Activated CD4-positive, alpha-beta T cell treated with anti-CD3 and anti-CD28 coated beads for 36 hours (primary cell): ENCODE data around the gene ST8SIA4. TPM values are rescaled to one million over a fixed set of nuclear protein-coding genes. Genes with fewer than 3 reads are reported as not detected.
A peak's percentile ranks its signal among the peaks of the same experiment; 100 is the strongest.

Experiments used
- ATAC-seq: fragments of 200-7000 bp; cut with Tn5 transposase; one replicate; pipeline ENCODE4 v1.10.0; 2021; ENCODE audit warnings: mild to moderate bottlenecking, moderate library complexity
- CTCF ChIA-PET: fragments of 350-600 bp; sonication (Branson Sonifier 250); formaldehyde crosslinking; loops from one replicate; lab custom pipeline; 2021; ENCODE audit warnings: antibody characterized with exemption; lab: Charles Lee
- POLR2A ChIA-PET: fragments of 350-600 bp; sonication (Branson Sonifier 250); formaldehyde crosslinking; loops from one replicate; lab custom pipeline; 2021; ENCODE audit warnings: antibody characterized with exemption, inconsistent platforms; lab: Charles Lee
- DNase-seq: peaks from one replicate; pipeline ENCODE4 v3.0.0-alpha.2; 2020
- H3K27ac Mint-ChIP-seq: one replicate; pipeline ENCODE4 v1.8.0; 2021; ENCODE audit warnings: mixed read lengths
- H3K27me3 Mint-ChIP-seq: one replicate; pipeline ENCODE4 v1.8.0; 2021; ENCODE audit warnings: mixed read lengths
- H3K36me3 Mint-ChIP-seq: one replicate; pipeline ENCODE4 v1.8.0; 2021; ENCODE audit warnings: low read depth, mixed read lengths
- H3K4me1 Mint-ChIP-seq: one replicate; pipeline ENCODE4 v1.8.0; 2021; ENCODE audit warnings: mixed read lengths
- H3K4me3 Mint-ChIP-seq: one replicate; pipeline ENCODE4 v1.8.0; 2021; ENCODE audit warnings: mild to moderate bottlenecking, moderate library complexity, mixed read lengths
- H3K9me3 Mint-ChIP-seq: one replicate; pipeline ENCODE4 v1.8.0; 2021; ENCODE audit warnings: low read depth, mixed read lengths
- intact Hi-C, 2 experiments: fragments of 100-400 bp; cut with DNase I in 1 of 2; cut with micrococcal nuclease in 1 of 2; formaldehyde crosslinking; loops; one replicate each; pipeline versions ENCODE4 v1.14.2 to v1.15.1; 2022 to 2024; cut with DNase I, micrococcal nuclease
- total RNA-seq, 2 experiments: library from RNA; stranded (reverse); gene quantifications; one replicate each; pipeline ENCODE4 v1.2.3, GENCODE V29; 2021

The ST8SIA4 gene
- total RNA-seq, 2 experiments from 2014 or later = 31.7 to 32.0 TPM

- peaks cover 10% of the 10 kb centered on the region for H3K9me3 Mint-ChIP-seq
- POLR2A ChIA-PET = interaction anchor here (1.0 kb wide), 1 partner anchor 98 kb away, joined by 5 read pairs; no protein-coding TSS in a partner anchor
- DNase-seq (peak; percentile 22), ATAC-seq (peak; percentile 36)
- no peaks in the 10 kb centered on the region for H3K27me3 Mint-ChIP-seq
- H3K4me1 Mint-ChIP-seq = peaks cover 2% of the 10 kb centered on the region
- CTCF ChIA-PET = interaction anchor here (0.6 to 1.0 kb wide), 2 partner anchors 99 to 101 kb away, joined by 3 read pairs; partner anchors contain the start of gene ST8SIA4
- H3K36me3 Mint-ChIP-seq = peaks cover 8% of the 10 kb centered on the region
- intact Hi-C loops = no loop called here
- peak overlapping the region; percentile 2 for H3K27ac Mint-ChIP-seq
- no peak overlapping the region for H3K4me3 Mint-ChIP-seq
These were observed 100.9 kb downstream of the ST8SIA4 start for GRCh38 chr5:100802208-100802607.

GRCh38 chr5:100800562-100800961, 102.5 kb downstream of the ST8SIA4 start:
- ChIA-PET CTCF (interaction anchor here (1.2 kb wide), 1 partner anchor 26 kb away, joined by 3 read pairs; no protein-coding TSS in a partner anchor), POLR2A (no interaction called here)
- Mint-ChIP-seq H3K4me3 (no peak overlapping the region), H3K9me3 (peaks cover 10% of the 10 kb centered on the region), H3K36me3 (peaks cover 8% of the 10 kb centered on the region), H3K4me1 (peaks cover 2% of the 10 kb centered on the region), H3K27ac (no peak overlapping the region), H3K27me3 (no peaks in the 10 kb centered on the region)
- intact Hi-C loops = no loop called here
- DNase-seq (no peak), ATAC-seq (no peak)

GRCh38 chr5:100799166-100799565, 103.9 kb downstream of the ST8SIA4 start:
- CTCF ChIA-PET = interaction anchor here (0.6 kb wide), 2 partner anchors 10 to 26 kb away, joined by 3 read pairs; no protein-coding TSS in a partner anchor
- DNase-seq (no peak), ATAC-seq (no peak)
- no peaks in the 10 kb centered on the region for H3K27me3 Mint-ChIP-seq
- intact Hi-C loops = no loop called here
- no peak overlapping the region for H3K4me3 Mint-ChIP-seq
- H3K9me3 Mint-ChIP-seq = peaks cover 13% of the 10 kb centered on the region
- H3K36me3 Mint-ChIP-seq = peaks cover 8% of the 10 kb centered on the region
- H3K27ac Mint-ChIP-seq = no peak overlapping the region
- POLR2A ChIA-PET = no interaction called here
- peaks cover 2% of the 10 kb centered on the region for H3K4me1 Mint-ChIP-seq

- H3K27me3 Mint-ChIP-seq = no peaks in the 10 kb centered on the region
- intact Hi-C loops = no loop called here
- peaks cover 8% of the 10 kb centered on the region for H3K36me3 Mint-ChIP-seq
- H3K4me3 Mint-ChIP-seq = no peak overlapping the region
- peaks cover 2% of the 10 kb centered on the region for H3K4me1 Mint-ChIP-seq
- peak; percentile 36 for ATAC-seq
- ChIA-PET CTCF (interaction anchor here (0.7 kb wide), 1 partner anchor 23 kb away, joined by 4 read pairs; no protein-coding TSS in a partner anchor), POLR2A (interaction anchor here (0.7 kb wide), 1 partner anchor 433 kb away, joined by 4 read pairs; no protein-coding TSS in a partner anchor)
- peaks cover 13% of the 10 kb centered on the region for H3K9me3 Mint-ChIP-seq
- no peak for DNase-seq
- no peak overlapping the region for H3K27ac Mint-ChIP-seq
These were observed 105.2 kb downstream of the ST8SIA4 start for GRCh38 chr5:100797861-100798260.

- ATAC-seq (no peak), DNase-seq (no peak)
- Mint-ChIP-seq H3K4me3 (no peak overlapping the region), H3K9me3 (peaks cover 7% of the 10 kb centered on the region), H3K4me1 (no peaks in the 10 kb centered on the region), H3K27ac (no peak overlapping the region), H3K36me3 (peaks cover 2% of the 10 kb centered on the region), H3K27me3 (no peaks in the 10 kb centered on the region)
- intact Hi-C loops = no loop called here
- ChIA-PET POLR2A (interaction anchor here (0.7 kb wide), 1 partner anchor 434 kb away, joined by 4 read pairs; no protein-coding TSS in a partner anchor), CTCF (no interaction called here)
These were observed 106.2 kb downstream of the ST8SIA4 start for GRCh38 chr5:100796851-100797250.

GRCh38 chr5:100794844-100795243, 108.2 kb downstream of the ST8SIA4 start:
- Mint-ChIP-seq H3K4me1 (peaks cover 7% of the 10 kb centered on the region), H3K36me3 (no peaks in the 10 kb centered on the region), H3K27me3 (no peaks in the 10 kb centered on the region), H3K4me3 (no peak overlapping the region), H3K9me3 (peaks cover 3% of the 10 kb centered on the region), H3K27ac (no peak overlapping the region)
- CTCF ChIA-PET = no interaction called here
- POLR2A ChIA-PET = no interaction called here
- ATAC-seq = no peak
- intact Hi-C loops = no loop called here
- DNase-seq = no peak

GRCh38 chr5:100794218-100794617, 108.9 kb downstream of the ST8SIA4 start:
- Mint-ChIP-seq H3K4me1 (peaks cover 12% of the 10 kb centered on the region), H3K27ac (no peak overlapping the region), H3K9me3 (peaks cover 3% of the 10 kb centered on the region), H3K4me3 (no peak overlapping the region), H3K36me3 (no peaks in the 10 kb centered on the region), H3K27me3 (no peaks in the 10 kb centered on the region)
- ChIA-PET CTCF (interaction anchor here (0.8 kb wide), 1 partner anchor 84 kb away, joined by 3 read pairs; no protein-coding TSS in a partner anchor), POLR2A (no interaction called here)
- no peak for DNase-seq
- intact Hi-C loops = no loop called here
- ATAC-seq = no peak

GRCh38 chr5:100792781-100793180, 110.3 kb downstream of the ST8SIA4 start:
- intact Hi-C loops = no loop called here
- POLR2A ChIA-PET = no interaction called here
- CTCF ChIA-PET = interaction anchor here (0.7 kb wide), 1 partner anchor 794 kb away, joined by 3 read pairs; no protein-coding TSS in a partner anchor
- Mint-ChIP-seq H3K27me3 (no peaks in the 10 kb centered on the region), H3K4me3 (no peak overlapping the region), H3K27ac (no peak overlapping the region), H3K9me3 (peaks cover 3% of the 10 kb centered on the region), H3K4me1 (peaks cover 12% of the 10 kb centered on the region), H3K36me3 (no peaks in the 10 kb centered on the region)
- ATAC-seq (no peak), DNase-seq (no peak)

GRCh38 chr5:100791391-100791790, 111.7 kb downstream of the ST8SIA4 start:
- H3K27me3 Mint-ChIP-seq = no peaks in the 10 kb centered on the region
- H3K27ac Mint-ChIP-seq = no peak overlapping the region
- peaks cover 12% of the 10 kb centered on the region for H3K4me1 Mint-ChIP-seq
- ChIA-PET CTCF (interaction anchor here (1.0 to 1.2 kb wide), 2 partner anchors 17 to 598 kb away, joined by 3 to 4 read pairs; no protein-coding TSS in a partner anchor), POLR2A (no interaction called here)
- peaks cover 3% of the 10 kb centered on the region for H3K9me3 Mint-ChIP-seq
- DNase-seq (no peak), ATAC-seq (no peak)
- intact Hi-C loops = no loop called here
- no peaks in the 10 kb centered on the region for H3K36me3 Mint-ChIP-seq
- no peak overlapping the region for H3K4me3 Mint-ChIP-seq

- no peaks in the 10 kb centered on the region for H3K27me3 Mint-ChIP-seq
- ChIA-PET POLR2A (no interaction called here), CTCF (interaction anchor here (1.0 to 1.2 kb wide), 2 partner anchors 17 to 599 kb away, joined by 3 to 4 read pairs; no protein-coding TSS in a partner anchor)
- intact Hi-C loops = no loop called here
- no peak overlapping the region for H3K4me3 Mint-ChIP-seq
- no peaks in the 10 kb centered on the region for H3K36me3 Mint-ChIP-seq
- H3K4me1 Mint-ChIP-seq = peaks cover 12% of the 10 kb centered on the region
- ATAC-seq (no peak), DNase-seq (no peak)
- peaks cover 3% of the 10 kb centered on the region for H3K9me3 Mint-ChIP-seq
- no peak overlapping the region for H3K27ac Mint-ChIP-seq
These were observed 112.1 kb downstream of the ST8SIA4 start for GRCh38 chr5:100790951-100791350.

GRCh38 chr5:100790170-100790665, 112.9 kb downstream of the ST8SIA4 start:
- no peak overlapping the region for H3K4me3 Mint-ChIP-seq
- no peak for ATAC-seq
- POLR2A ChIA-PET = no interaction called here

GRCh38 chr5:100789694-100790093, 113.4 kb downstream of the ST8SIA4 start:
- Mint-ChIP-seq H3K27ac (no peak overlapping the region), H3K4me3 (no peak overlapping the region)
- peak; percentile 14 for DNase-seq

More at GRCh38 chr5:100790170-100790665, 112.9 kb downstream of the ST8SIA4 start:
- CTCF ChIA-PET = interaction anchor here (0.7 to 2.6 kb wide), 3 partner anchors 10 to 16 kb away, joined by 3 to 9 read pairs (median 4); no protein-coding TSS in a partner anchor
- H3K4me1 Mint-ChIP-seq = peaks cover 12% of the 10 kb centered on the region
- H3K27ac Mint-ChIP-seq = no peak overlapping the region
- intact Hi-C loops = no loop called here
- H3K9me3 Mint-ChIP-seq = peaks cover 3% of the 10 kb centered on the region
- H3K27me3 Mint-ChIP-seq = no peaks in the 10 kb centered on the region
- no peak for DNase-seq
- H3K36me3 Mint-ChIP-seq = no peaks in the 10 kb centered on the region

More at GRCh38 chr5:100789694-100790093, 113.4 kb downstream of the ST8SIA4 start:
- Mint-ChIP-seq H3K4me1 (peaks cover 12% of the 10 kb centered on the region), H3K27me3 (no peaks in the 10 kb centered on the region), H3K36me3 (peaks cover 2% of the 10 kb centered on the region), H3K9me3 (peaks cover under 1% of the 10 kb centered on the region)
- ChIA-PET CTCF (interaction anchor here (0.7 to 2.6 kb wide), 2 partner anchors 10 to 11 kb away, joined by 3 to 9 read pairs; no protein-coding TSS in a partner anchor), POLR2A (no interaction called here)
- intact Hi-C loops = no loop called here
- peak; percentile 94 for ATAC-seq
